HL-60 (cell line): ENCODE data around the gene SLC6A6.

Source experiments
- DNase-seq, 2 experiments: peaks; one replicate each; pipeline ENCODE4 v3.0.0-alpha.2; 2010 to 2020; ENCODE audit warnings: low read depth in 1 of 2, low spot score in 1 of 2
- H3K27ac ChIP-seq: fragments of 250-450 bp; sonication (Bioruptor Pico); replicated peaks from 2 replicates; pipeline ENCODE4 v1.5.1; 2020; ENCODE audit warnings: mild to moderate bottlenecking, moderate library complexity
- H3K27me3 ChIP-seq: fragments of 250-450 bp; sonication (Bioruptor Pico); 2 replicates; pipeline ENCODE4 v1.5.1; 2021; ENCODE audit warnings: mild to moderate bottlenecking, moderate library complexity; ENCODE audit not compliant: insufficient read depth, poor library complexity, severe bottlenecking
- H3K4me3 ChIP-seq: replicated peaks from 2 replicates; pipeline ENCODE4 v1.5.1; 2011; ENCODE audit warnings: mild to moderate bottlenecking, control low read depth, low read length; ENCODE audit not compliant: insufficient read depth
- GABPA ChIP-seq: IDR thresholded peaks from 2 replicates; pipeline ENCODE4 v1.6.1; 2012; ENCODE audit warnings: low read depth
- POLR2AphosphoS5 ChIP-seq: IDR thresholded peaks from 2 replicates; pipeline ENCODE4 v1.6.1; 2012; ENCODE audit warnings: low read depth
- SPI1 ChIP-seq: IDR thresholded peaks from 2 replicates; pipeline ENCODE4 v1.6.1; 2012; ENCODE audit warnings: low read depth, mild to moderate bottlenecking, borderline replicate concordance
- TF ChIP-seq, protein P1 (sequence below): IDR thresholded peaks from 2 replicates; pipeline ENCODE4 v1.6.1; 2012; ENCODE audit warnings: low read depth; ENCODE audit not compliant: insufficient replicate concordance
- TF ChIP-seq, protein P2 (sequence below): IDR thresholded peaks from one replicate; pipeline ENCODE4 v1.5.1; 2011; ENCODE audit warnings: low read length, control low read depth, inconsistent platforms; ENCODE audit not compliant: insufficient read depth

SLC6A6 gene

DNA sequence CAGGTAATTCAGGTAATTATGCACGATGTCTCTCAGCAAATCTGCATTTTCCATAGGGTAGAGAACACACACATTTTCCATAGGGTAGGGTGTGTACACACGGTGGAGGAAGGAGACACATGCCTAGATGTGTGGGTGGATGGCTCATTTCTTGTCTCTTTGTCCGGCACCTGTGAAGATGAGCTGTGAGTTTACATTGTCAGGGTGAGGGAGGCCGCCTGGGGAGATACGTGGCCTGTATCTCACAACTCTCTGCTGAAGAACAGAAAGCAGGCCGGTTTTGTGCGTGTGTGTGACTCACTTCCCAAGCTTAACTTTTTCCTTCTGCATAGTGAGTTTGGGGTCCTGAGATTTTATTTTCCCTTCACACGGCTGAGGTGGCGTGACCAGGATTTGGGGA lies 60.3 kb downstream of the SLC6A6 start:
- Histone ChIP-seq H3K27me3 (no peaks in the 10 kb centered on the region), H3K27ac (no peak overlapping the region), H3K4me3 (no peak overlapping the region)
- no peak for TF ChIP-seq SPI1
- TF ChIP-seq, protein P1, sequence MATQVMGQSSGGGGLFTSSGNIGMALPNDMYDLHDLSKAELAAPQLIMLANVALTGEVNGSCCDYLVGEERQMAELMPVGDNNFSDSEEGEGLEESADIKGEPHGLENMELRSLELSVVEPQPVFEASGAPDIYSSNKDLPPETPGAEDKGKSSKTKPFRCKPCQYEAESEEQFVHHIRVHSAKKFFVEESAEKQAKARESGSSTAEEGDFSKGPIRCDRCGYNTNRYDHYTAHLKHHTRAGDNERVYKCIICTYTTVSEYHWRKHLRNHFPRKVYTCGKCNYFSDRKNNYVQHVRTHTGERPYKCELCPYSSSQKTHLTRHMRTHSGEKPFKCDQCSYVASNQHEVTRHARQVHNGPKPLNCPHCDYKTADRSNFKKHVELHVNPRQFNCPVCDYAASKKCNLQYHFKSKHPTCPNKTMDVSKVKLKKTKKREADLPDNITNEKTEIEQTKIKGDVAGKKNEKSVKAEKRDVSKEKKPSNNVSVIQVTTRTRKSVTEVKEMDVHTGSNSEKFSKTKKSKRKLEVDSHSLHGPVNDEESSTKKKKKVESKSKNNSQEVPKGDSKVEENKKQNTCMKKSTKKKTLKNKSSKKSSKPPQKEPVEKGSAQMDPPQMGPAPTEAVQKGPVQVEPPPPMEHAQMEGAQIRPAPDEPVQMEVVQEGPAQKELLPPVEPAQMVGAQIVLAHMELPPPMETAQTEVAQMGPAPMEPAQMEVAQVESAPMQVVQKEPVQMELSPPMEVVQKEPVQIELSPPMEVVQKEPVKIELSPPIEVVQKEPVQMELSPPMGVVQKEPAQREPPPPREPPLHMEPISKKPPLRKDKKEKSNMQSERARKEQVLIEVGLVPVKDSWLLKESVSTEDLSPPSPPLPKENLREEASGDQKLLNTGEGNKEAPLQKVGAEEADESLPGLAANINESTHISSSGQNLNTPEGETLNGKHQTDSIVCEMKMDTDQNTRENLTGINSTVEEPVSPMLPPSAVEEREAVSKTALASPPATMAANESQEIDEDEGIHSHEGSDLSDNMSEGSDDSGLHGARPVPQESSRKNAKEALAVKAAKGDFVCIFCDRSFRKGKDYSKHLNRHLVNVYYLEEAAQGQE: no peak
- no peak for TF ChIP-seq GABPA
- TF ChIP-seq, protein P2, sequence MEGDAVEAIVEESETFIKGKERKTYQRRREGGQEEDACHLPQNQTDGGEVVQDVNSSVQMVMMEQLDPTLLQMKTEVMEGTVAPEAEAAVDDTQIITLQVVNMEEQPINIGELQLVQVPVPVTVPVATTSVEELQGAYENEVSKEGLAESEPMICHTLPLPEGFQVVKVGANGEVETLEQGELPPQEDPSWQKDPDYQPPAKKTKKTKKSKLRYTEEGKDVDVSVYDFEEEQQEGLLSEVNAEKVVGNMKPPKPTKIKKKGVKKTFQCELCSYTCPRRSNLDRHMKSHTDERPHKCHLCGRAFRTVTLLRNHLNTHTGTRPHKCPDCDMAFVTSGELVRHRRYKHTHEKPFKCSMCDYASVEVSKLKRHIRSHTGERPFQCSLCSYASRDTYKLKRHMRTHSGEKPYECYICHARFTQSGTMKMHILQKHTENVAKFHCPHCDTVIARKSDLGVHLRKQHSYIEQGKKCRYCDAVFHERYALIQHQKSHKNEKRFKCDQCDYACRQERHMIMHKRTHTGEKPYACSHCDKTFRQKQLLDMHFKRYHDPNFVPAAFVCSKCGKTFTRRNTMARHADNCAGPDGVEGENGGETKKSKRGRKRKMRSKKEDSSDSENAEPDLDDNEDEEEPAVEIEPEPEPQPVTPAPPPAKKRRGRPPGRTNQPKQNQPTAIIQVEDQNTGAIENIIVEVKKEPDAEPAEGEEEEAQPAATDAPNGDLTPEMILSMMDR: no peak
- TF ChIP-seq POLR2AphosphoS5: no peak
- DNase-seq: no peak

DNA sequence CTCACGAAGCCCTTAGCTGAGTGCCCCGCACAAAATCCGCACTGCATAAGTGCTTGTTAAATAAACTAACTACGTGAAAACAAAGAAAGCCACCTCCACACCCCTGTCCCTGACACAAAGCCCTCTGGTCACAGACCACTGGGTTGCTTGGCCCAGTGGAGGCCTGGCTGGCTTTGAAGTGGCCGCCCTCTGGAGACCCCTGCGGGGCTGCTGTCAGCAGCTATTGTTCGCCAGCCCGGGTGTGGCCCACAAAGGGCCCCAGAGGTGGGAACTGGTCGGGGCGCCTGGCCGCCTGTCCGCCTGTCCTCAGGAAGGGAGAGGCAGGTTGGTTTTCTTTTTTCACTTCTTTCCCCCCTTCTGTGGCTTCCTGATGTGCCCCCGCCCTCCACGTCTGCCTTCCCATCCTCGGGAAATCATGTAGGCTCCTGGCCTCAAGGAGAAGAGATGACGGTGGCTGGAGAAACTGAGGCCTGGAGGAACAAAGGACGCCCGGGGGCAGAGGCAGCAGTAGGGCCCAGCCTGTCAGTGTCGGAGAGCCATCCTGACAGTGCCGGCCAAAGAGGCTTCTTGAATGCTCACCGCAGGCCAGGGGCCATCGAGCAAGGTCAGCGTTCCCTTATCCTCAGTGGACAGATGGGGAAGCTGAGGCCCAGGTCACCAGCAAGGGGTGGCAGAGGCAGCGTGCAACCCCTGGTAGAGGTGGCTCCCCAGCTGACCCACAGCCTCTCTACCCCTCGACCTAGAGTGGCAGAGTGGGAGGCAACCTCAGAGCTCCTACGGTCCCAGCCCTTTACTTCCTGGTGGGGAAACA lies 61.1 kb downstream of the SLC6A6 start:
- DNase-seq: no peak
- no peaks in the 10 kb centered on the region for H3K27me3 ChIP-seq
- no peak overlapping the region for H3K4me3 ChIP-seq
- H3K27ac ChIP-seq: no peak overlapping the region
- TF ChIP-seq SPI1 (no peak), POLR2AphosphoS5 (no peak), GABPA (no peak)
- TF ChIP-seq, protein P1: no peak
- TF ChIP-seq, protein P2: no peak

DNA sequence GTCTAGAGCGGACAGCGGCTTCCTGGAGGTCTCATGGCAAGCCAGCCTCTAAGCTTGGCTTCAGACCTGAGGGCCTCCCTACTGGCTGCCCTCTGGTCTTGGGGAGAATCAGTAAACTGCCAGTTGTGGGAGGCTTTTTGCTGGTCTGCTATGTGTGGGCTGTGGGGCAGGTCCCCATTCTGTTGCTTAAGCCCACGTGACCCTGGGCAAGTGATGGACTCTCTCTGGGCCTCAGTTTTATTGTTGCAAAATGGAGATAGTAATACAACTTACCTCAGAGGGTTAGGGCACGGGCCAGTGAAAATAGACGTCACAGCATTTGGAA lies 61.7 kb downstream of the SLC6A6 start:
- Histone ChIP-seq H3K27ac (no peak overlapping the region), H3K27me3 (no peaks in the 10 kb centered on the region), H3K4me3 (no peak overlapping the region)
- DNase-seq: no peak
- TF ChIP-seq, protein P1: no peak
- TF ChIP-seq, protein P2: no peak
- no peak for TF ChIP-seq POLR2AphosphoS5
- TF ChIP-seq GABPA: no peak
- no peak for TF ChIP-seq SPI1
